ENCODE data around the gene ADAMTSL3.

DNA sequence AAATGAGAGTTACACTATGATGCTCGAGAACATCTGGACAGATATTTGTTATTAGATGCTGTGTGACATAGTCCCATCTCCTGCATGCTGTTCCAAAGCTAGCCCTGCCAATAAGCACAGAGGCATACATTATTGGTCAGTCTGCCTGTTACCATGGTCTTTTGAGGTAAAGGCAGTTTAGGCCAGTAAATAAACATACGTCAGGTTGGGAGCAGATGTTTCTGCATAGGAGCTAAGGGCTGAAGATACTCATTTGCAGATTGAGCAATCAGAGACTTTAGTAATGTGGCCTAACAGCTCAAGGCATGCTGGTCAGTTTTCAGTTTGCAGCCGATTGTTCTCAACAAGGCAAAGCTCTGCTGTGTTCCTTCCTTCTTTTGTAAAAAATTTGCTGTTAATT is 192.9 kb downstream of the ADAMTSL3 start:
- no peak for TF ChIP-seq CTCF (IDR thresholded peaks at IDR 0.05; ENCODE audit: insufficient read depth, low read length, poor library complexity, severe bottlenecking)
- no peak for TF ChIP-seq EZH2phosphoT487 (conservative IDR thresholded peaks at IDR 0.05; ENCODE audit: low read length)

Data from SU-DHL-6 (cell line).